Stimulated activated CD4-positive, alpha-beta T cell treated with anti-CD3 and anti-CD28 coated beads, TNF-alpha, amount 100 ng/mL, for 4 hours (primary cell): ENCODE data around the gene UST.
A peak's percentile ranks its signal among the peaks of the same experiment; 100 is the strongest.
"Not testable (repeated sequence)": the region's sequence is repeated elsewhere in the genome, so short reads cannot be mapped to it uniquely, and the experiment has no call there.

Experiments used
- DNase-seq, 3 experiments: peaks; one replicate each; pipeline ENCODE4 v3.0.0-alpha.2; 2020; ENCODE audit warnings: low read depth in 3 of 3

Gene UST

GRCh38 chr6:148736774-148737412, 9.9 kb upstream of the UST start:
- no peak for DNase-seq

- no peak for DNase-seq
Measured at GRCh38 chr6:148737806-148738205, 9.0 kb upstream of the UST start.

- no peak for DNase-seq
Measured at GRCh38 chr6:148738946-148739821, 7.6 kb upstream of the UST start.

GRCh38 chr6:148739822-148740128, 7.1 kb upstream of the UST start:
- no peak for DNase-seq

- no peak for DNase-seq
Measured at GRCh38 chr6:148743476-148743875, 3.4 kb upstream of the UST start.

- DNase-seq: no peak
Measured at GRCh38 chr6:148745926-148746325, 904 bp upstream of the UST start.

GRCh38 chr6:148747145-148747470, 278 bp downstream of the UST start:
- peak in 1 of 3 experiments; percentile 18 for DNase-seq

GRCh38 chr6:148747471-148748165, 788 bp downstream of the UST start:
- peak in 2 of 3 experiments; percentile 15 to 18 for DNase-seq

- no peak for DNase-seq
Measured at GRCh38 chr6:148749674-148750073, 2.8 kb downstream of the UST start.

- no peak for DNase-seq
Measured at GRCh38 chr6:148750838-148751792, 4.3 kb downstream of the UST start.

- DNase-seq: no peak
Measured at GRCh38 chr6:148751793-148752170, 5.0 kb downstream of the UST start.

- DNase-seq: not testable (repeated sequence)
Measured at GRCh38 chr6:148755379-148755778, 8.5 kb downstream of the UST start.

GRCh38 chr6:148757944-148758480, 11.2 kb downstream of the UST start:
- DNase-seq: no peak

- no peak for DNase-seq
Measured at GRCh38 chr6:148758492-148758891, 11.7 kb downstream of the UST start.

- DNase-seq: no peak
Measured at GRCh38 chr6:148760258-148760534, 13.4 kb downstream of the UST start.

- DNase-seq: peak in 1 of 3 experiments; percentile 13
Measured at GRCh38 chr6:148760568-148761526, 14.0 kb downstream of the UST start.

- no peak for DNase-seq
Measured at GRCh38 chr6:148761527-148762011, 14.7 kb downstream of the UST start.

- DNase-seq: no peak
Measured at GRCh38 chr6:148762231-148762630, 15.4 kb downstream of the UST start.

- DNase-seq: not testable (repeated sequence)
Measured at GRCh38 chr6:148764259-148765020, 17.6 kb downstream of the UST start.
